Fibroblast of peridontal ligament (primary cell): ENCODE measurements around the gene CLEC18C.
"Not testable (repeated sequence)": the region's sequence is repeated elsewhere in the genome, so short reads cannot be mapped to it uniquely, and the experiment has no call there.

Experiments used
- DNase-seq: peaks from one replicate; pipeline ENCODE4 v3.0.0-alpha.2; 2010; ENCODE audit errors: extremely low read depth

Gene CLEC18C

DNA sequence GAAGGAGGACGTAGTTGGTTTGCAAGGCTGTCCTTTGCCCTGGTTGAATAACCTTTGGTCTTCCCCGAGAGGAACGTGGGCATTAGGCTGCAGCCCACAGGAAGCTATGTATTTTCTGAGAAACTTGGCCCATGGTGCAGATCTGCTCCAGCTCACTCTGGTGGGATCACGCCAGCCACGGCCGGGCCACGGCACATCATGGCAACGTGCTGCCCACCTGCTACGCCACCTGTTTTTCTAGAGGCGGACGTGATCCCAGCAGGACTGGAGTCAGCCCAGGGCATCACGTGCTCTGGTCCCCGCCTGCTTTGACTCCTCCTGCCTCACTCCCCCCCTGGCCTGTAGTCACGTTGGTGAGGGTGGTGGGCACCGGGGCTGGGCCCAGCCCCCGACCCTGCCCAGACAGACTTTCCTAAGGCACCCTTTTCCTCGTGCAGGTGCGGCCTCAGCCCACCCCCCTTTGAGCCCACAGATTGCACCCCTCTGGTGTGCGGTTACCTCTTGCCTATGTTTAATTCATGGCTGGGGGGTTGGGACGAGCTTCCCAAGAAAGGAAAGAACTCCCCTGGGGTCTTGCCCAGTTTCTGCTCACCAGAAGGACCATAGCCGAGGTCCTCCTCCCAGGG lies at the start of gene CLEC18C:
TSS of gene CLEC18C (plus strand) at position 576 of the 626 bp plus-strand sequence. CDS start 492 bp downstream, outside the sequence.
- not testable (repeated sequence) for DNase-seq

- DNase-seq: not testable (repeated sequence)
Measured at GRCh38 chr16:70123822-70124221, 49.8 kb upstream of the CLEC18C start.

GRCh38 chr16:70126226-70126625 lies 47.4 kb upstream of the CLEC18C start:
- not testable (repeated sequence) for DNase-seq

DNA sequence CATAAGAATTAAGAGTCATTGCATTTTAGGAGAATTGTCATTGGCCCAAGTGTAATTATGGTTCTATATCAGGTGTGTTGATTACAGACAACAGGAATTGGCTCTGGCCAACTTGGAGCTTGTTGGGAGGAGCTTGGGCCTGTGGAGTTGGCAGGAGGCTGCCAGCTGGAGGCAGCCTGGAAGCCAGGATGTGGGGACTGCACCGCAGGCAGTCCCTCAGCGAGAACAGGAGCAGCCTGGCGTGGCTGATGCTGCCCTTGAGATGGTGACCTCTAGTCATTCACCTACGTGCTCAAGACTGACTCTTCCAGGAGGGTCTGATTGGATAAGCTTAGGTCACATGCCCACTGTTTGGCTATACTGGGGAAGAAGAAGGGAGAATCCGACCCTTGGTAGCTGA lies 45.9 kb upstream of the CLEC18C start:
- not testable (repeated sequence) for DNase-seq

DNA sequence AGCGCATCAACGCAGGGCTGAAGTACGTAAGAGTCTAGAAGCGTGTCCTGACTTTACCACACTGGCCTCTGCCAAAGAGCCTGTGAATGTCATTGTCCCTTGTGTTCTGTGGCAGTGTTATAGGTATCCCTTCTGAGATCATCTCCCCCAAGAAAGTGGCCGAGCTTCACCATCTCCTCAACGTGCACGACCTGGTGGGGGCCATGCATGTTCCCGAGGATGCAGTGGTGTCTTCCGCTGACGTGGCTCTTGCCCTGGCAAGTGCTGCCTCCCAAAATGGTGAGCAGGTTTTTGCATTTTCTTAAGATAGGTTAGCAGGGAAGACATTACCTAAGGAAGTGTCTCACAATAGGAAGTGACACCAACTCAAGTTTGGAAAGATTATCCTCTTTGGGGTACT lies 44.7 kb upstream of the CLEC18C start:
- DNase-seq: not testable (repeated sequence)

GRCh38 chr16:70135796-70136195 lies 37.8 kb upstream of the CLEC18C start:
- DNase-seq: not testable (repeated sequence)

- not testable (repeated sequence) for DNase-seq
Measured at GRCh38 chr16:70136595-70136994, 37.0 kb upstream of the CLEC18C start.

GRCh38 chr16:70142739-70143138 lies 30.8 kb upstream of the CLEC18C start:
- not testable (repeated sequence) for DNase-seq

GRCh38 chr16:70143231-70143895 lies 30.2 kb upstream of the CLEC18C start:
- DNase-seq: not testable (repeated sequence)

GRCh38 chr16:70147853-70148252 lies 25.7 kb upstream of the CLEC18C start:
- not testable (repeated sequence) for DNase-seq

DNA sequence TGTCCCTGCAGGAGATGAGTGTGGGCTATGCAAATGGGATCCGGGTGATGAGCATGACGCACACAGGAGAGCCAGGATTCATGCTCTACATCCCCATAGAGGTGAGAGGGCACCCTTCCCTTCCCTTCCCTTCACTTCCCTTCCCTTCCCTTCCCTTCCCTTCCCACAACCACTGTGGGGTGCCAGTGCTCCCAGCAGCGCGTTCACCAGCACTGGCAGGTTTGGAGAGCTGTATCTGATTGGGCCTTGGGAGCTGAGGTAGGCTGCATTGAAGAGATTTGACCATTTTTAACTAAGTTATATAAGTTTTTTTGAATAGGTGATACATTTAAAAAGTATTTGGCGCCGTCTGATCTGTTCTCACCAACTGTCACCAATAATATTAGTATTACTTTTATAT lies 25.1 kb upstream of the CLEC18C start:
- DNase-seq: not testable (repeated sequence)

- DNase-seq: not testable (repeated sequence)
Measured at GRCh38 chr16:70149296-70149695, 24.3 kb upstream of the CLEC18C start.

- no peak for DNase-seq
Measured at GRCh38 chr16:70151391-70151790, 22.2 kb upstream of the CLEC18C start.

- DNase-seq: no peak
Measured at GRCh38 chr16:70151941-70152509, 21.6 kb upstream of the CLEC18C start.

- DNase-seq: no peak
Measured at GRCh38 chr16:70152578-70153302, 20.8 kb upstream of the CLEC18C start.

DNA sequence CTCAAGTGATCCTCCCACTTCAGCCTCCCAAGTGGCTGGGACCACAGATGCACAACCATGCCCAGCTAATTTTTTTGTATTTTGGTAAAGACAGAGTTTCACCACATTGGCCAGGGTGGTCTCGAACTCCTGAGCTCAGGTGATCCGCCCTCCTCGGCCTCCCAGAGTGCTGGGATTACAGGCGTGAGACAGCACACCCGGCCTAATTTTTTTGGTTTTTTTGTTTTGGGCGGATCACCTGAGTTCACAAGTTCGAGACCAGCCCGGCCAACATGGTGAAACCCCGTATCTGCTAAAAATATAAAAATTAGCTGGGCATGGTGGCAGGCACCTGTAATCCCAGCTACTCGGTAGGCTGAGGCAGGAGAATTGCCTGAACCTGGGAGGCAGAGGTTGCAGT lies 18.9 kb upstream of the CLEC18C start:
- not testable (repeated sequence) for DNase-seq

GRCh38 chr16:70156207-70156978 lies 17.2 kb upstream of the CLEC18C start:
- no peak for DNase-seq

GRCh38 chr16:70157105-70157476 lies 16.5 kb upstream of the CLEC18C start:
- no peak for DNase-seq

DNA sequence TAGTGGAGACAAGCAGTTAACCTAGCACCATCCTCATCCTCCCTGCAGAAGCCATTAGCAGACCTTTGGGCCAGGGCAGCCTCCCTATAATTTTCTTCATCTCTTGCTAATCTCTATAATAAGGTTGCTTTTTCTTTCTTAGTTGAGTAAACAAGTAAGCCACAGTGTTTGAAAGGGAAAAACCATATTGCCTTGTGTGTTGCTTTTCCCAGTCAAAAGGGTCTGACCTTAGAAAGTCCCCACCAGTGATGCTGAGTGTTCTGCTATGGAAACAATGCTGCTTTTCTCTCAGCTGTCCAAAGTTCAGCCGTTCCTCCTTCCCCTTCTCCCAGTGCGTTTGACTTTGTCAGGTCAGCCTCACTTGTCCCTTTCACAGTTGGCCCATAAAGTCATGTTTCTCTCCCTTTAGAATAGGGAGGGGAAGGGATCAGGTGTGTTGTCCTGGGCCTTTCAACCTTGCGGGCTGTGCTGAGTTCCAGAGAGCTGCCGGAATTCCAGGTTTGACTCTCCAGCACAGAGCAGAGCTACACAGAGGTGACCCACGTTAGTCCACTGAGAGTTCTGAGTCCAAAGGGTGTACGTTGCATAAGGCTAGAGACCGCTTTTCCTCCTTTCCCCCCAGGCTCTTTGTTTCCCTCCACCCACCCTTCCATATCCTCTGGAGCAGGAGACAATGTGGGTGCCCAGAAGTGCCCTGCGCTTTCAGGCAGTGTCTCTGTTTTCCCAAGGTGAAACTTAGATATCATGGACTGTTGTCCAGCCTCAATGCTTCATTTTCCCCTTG lies 15.9 kb upstream of the CLEC18C start:
- no peak for DNase-seq

GRCh38 chr16:70158261-70158939 lies 15.2 kb upstream of the CLEC18C start:
- DNase-seq: no peak
